ENCODE results near the gene FOXL1.

DNA sequence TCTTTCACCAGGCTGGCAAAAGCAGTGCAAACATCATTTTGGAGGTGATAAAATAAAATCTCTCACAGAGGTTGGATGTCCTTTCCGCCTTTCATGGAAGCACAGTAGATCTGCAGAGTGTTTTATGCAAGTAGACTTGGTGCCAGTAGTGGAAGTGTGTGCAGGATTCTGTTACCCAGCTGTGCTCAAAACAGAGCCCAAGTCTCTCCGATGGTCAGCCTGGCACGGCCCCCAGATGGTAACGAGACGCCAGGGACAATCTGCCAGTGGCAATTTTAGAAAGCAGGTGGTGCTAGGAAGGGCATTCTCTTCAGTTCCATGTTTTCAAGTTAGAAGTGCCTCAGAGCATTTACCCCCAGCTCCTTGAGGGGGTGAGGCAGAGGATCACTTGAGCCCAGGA is 21.8 kb upstream of the FOXL1 start:
- TF ChIP-seq, protein P1, sequence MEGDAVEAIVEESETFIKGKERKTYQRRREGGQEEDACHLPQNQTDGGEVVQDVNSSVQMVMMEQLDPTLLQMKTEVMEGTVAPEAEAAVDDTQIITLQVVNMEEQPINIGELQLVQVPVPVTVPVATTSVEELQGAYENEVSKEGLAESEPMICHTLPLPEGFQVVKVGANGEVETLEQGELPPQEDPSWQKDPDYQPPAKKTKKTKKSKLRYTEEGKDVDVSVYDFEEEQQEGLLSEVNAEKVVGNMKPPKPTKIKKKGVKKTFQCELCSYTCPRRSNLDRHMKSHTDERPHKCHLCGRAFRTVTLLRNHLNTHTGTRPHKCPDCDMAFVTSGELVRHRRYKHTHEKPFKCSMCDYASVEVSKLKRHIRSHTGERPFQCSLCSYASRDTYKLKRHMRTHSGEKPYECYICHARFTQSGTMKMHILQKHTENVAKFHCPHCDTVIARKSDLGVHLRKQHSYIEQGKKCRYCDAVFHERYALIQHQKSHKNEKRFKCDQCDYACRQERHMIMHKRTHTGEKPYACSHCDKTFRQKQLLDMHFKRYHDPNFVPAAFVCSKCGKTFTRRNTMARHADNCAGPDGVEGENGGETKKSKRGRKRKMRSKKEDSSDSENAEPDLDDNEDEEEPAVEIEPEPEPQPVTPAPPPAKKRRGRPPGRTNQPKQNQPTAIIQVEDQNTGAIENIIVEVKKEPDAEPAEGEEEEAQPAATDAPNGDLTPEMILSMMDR (IDR thresholded peaks at IDR 0.05), result no peak
- TF ChIP-seq POLR2A (IDR thresholded peaks at IDR 0.05), result no peak
